Activated CD4-positive, alpha-beta T cell treated with anti-CD3 and anti-CD28 coated beads, Interleukin-2, amount 50 U/mL, for 48 hours (primary cell): ENCODE results near the gene TCF7L2.
"Not testable (repeated sequence)": the region's sequence is repeated elsewhere in the genome, so short reads cannot be mapped to it uniquely, and the experiment has no call there.

Source experiments
- DNase-seq, 2 experiments: peaks; one replicate each; pipeline ENCODE4 v3.0.0-alpha.2; 2020

The TCF7L2 gene

GRCh38 chr10:113099431-113100183, 149.6 kb downstream of the TCF7L2 start:
- no peak for DNase-seq

- no peak for DNase-seq
Measured at GRCh38 chr10:113100281-113100680, 150.2 kb downstream of the TCF7L2 start.

- DNase-seq = no peak
Measured at GRCh38 chr10:113103131-113103840, 153.2 kb downstream of the TCF7L2 start.

GRCh38 chr10:113104047-113104446, 154.0 kb downstream of the TCF7L2 start:
- no peak for DNase-seq

- DNase-seq = peak; percentile 40 to 52
Measured at GRCh38 chr10:113108194-113108835, 158.3 kb downstream of the TCF7L2 start.

GRCh38 chr10:113108948-113109347, 158.9 kb downstream of the TCF7L2 start:
- DNase-seq = no peak

GRCh38 chr10:113109482-113109881, 159.4 kb downstream of the TCF7L2 start:
- not testable (repeated sequence) for DNase-seq

GRCh38 chr10:113111260-113111659, 161.2 kb downstream of the TCF7L2 start:
- no peak for DNase-seq

- DNase-seq = no peak
Measured at GRCh38 chr10:113111900-113112853, 162.1 kb downstream of the TCF7L2 start.

GRCh38 chr10:113113241-113113640, 163.2 kb downstream of the TCF7L2 start:
- no peak for DNase-seq

- no peak for DNase-seq
Measured at GRCh38 chr10:113113918-113114317, 163.9 kb downstream of the TCF7L2 start.

- DNase-seq = no peak
Measured at GRCh38 chr10:113115556-113115955, 165.5 kb downstream of the TCF7L2 start.

GRCh38 chr10:113118882-113119281, 168.8 kb downstream of the TCF7L2 start:
- DNase-seq = no peak

GRCh38 chr10:113119801-113120200, 169.8 kb downstream of the TCF7L2 start:
- DNase-seq = no peak

- DNase-seq = no peak
Measured at GRCh38 chr10:113121153-113121552, 171.1 kb downstream of the TCF7L2 start.

GRCh38 chr10:113122947-113123346, 172.9 kb downstream of the TCF7L2 start:
- no peak for DNase-seq

- DNase-seq = no peak
Measured at GRCh38 chr10:113124724-113125123, 174.7 kb downstream of the TCF7L2 start.

GRCh38 chr10:113125612-113126011, 175.6 kb downstream of the TCF7L2 start:
- no peak for DNase-seq

- DNase-seq = peak; percentile 46 to 47
Measured at GRCh38 chr10:113126229-113127201, 176.5 kb downstream of the TCF7L2 start.

- DNase-seq = no peak
Measured at GRCh38 chr10:113127261-113127900, 177.3 kb downstream of the TCF7L2 start.

- no peak for DNase-seq
Measured at GRCh38 chr10:113127901-113128283, 177.8 kb downstream of the TCF7L2 start.
